HG02642 (cell line): ENCODE data around the gene INHBA.

Experiments used
- ATAC-seq: cut with Tn5 transposase; IDR thresholded peaks from one replicate; pipeline ENCODE4 v1.9.1; 2021; ENCODE audit warnings: mild to moderate bottlenecking; ENCODE audit not compliant: unreplicated experiment, poor library complexity

The INHBA gene

DNA sequence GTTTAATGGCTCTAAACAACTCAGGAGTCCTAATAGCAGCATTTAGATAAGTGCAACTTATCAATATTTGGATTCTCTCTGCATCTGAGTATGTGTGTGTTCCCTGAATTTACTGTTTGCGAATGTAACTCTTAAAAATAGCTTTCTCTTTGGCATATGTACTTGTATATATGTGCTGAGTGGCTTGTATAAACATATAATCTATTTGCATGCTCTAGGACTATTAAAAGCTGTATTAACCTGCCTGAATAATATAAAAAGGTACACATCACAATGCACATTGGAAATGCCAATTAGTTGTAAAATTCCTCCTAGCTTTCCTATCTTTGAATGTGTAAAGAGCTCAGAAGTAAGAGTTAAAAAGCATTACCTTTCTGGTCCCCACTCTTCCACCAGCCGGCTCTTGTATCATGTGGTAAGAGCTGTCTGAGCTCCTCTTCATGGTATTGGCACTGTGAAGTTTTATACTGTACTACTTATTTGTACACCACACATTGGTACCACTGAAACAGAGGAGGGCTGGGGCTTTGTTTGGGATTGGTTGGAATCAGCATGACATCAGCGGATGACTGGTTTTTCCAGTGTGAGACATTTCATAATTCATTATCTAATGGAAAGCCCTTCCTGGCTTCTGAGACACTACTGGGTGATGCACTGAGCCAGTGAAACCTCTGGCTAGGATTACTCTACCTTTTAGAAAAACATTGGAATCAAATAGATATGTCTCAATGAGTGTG, at the start of gene INHBA:
INHBA (minus strand) TSS at position 456 of the 737 bp plus-strand sequence. CDS start 2,716 bp downstream, outside the sequence.
- no peak for ATAC-seq

DNA sequence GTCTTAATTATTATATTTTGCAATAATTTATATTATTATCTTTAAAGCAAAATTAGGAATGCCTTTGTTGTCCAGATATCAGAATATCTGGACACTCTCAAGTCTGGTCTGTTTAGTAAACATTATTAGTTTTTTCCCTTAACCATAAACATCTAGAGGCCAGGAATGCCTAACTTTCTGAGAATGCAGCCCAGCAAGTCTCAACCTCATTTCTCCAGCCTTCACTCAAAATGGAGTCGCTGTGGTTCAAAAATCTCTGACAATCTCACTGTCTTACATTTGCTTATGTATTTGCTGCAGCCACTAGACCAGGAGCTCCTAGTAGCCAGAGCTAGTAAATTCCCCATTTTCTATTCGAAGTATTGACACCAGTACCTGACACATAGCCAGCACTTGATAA, 49.7 kb upstream of the INHBA start:
- ATAC-seq, result no peak

GRCh38 chr7:41750661-41751540, 48.0 kb upstream of the INHBA start:
- ATAC-seq, result no peak

DNA sequence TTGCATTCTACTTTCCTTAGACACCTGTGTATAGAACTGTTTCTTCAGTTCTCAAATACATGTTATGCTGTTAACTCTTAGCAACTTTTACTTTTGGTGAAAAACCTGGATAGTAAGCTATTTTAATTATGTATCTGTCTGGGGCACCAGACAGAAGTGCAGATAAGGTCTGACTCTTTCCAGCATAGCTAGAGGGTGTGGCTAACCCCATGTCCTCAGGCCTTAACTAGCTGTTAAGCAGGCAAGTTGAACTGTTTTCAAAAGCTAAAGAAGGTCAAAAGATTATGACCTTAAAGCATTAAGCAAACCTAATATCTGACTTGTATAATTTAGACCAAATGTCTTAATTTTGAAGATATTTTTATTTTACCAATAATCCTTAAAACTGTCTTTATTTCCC, 45.1 kb upstream of the INHBA start:
- no peak for ATAC-seq

GRCh38 chr7:41745451-41745850, 42.6 kb upstream of the INHBA start:
- no peak for ATAC-seq

GRCh38 chr7:41744161-41744560, 41.3 kb upstream of the INHBA start:
- no peak for ATAC-seq

DNA sequence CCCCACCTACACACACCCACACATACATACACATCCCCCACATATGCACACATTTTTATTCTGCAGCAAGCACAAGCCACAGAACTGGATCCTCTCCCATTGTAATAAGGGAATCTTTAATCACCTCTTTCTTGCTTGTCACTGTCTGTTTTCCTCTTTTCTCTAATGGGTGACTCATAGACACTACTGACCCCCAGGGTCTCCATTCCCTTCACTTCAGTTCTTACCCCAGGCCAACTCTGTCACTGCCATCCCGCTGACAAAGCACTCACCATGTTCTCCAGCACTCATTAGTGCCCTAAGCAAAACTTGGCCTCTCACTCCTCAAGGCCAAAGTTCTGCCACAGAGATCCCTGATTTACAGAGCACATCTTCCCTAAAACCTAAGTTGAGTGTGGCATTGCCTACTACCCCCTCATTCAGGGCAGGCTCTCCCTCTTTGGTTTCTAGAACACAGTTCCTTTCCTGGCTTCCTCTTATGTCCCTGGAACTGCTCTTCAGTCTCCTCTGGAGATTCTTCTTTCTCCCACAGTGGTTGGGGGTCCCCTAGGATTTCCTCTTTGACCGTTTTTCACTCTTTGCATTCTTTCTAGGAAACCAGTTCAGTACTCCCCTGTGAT, 39.6 kb upstream of the INHBA start:
- no peak for ATAC-seq

DNA sequence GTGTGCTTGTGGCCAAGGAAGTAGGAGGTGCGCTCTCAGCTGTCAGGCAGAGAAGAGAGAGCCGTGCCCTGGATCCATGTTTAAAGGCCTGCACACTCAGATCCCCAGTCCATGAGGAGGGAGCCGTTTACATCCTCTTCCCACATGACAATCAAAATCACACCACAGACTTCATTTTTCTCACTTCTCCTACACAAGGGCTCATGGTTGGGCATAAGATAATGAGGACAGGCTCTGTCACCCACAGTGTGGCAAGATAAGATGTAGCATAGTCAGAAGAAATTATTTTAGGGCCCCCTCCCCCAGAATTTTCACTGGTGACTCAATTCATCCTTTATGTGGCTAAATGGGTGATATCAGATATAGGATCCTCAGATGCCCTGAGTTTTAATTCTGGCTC, 35.9 kb upstream of the INHBA start:
- ATAC-seq, result no peak

- no peak for ATAC-seq
Observed at GRCh38 chr7:41738336-41738735, 35.4 kb upstream of the INHBA start.

DNA sequence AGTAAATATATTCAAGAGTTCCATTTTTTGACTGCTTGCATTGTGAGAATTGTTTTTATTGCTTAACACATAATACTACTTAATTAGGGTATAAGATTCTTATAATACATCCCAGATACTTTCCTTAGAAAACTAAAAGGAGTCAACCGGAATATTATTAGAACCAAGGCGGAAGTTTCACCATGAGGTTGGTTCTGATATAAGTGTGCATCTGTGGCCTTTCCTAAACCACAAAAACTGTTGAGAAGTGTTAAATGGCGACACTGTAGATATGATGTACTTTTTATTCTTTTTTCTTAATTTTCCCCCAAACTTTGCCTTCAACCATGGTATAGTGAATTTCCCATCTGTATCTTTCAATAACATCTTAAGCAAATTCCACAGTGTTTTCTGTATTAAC, 32.3 kb upstream of the INHBA start:
- no peak for ATAC-seq

DNA sequence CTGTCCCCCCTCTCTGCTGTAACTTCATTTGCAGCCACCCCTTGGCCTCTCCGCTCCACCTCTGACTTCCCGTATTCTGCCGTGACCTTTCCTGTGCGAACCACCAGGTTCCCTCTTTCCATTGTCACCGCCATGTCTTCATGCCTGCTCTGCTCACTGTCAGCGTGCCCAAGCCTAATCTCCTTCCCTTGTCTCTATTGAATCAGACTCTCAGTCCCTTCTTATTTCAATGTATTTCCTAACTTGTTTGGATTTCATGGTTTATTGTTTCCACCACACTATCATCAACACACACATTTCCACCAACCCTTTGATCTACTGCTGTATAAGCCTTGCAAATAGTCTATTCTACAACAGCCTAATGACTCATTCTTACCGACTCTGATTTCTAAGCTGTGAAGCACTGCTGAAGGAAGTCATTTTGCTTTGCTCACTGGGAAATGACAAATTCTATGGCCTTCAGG, 30.0 kb upstream of the INHBA start:
- ATAC-seq, result no peak

DNA sequence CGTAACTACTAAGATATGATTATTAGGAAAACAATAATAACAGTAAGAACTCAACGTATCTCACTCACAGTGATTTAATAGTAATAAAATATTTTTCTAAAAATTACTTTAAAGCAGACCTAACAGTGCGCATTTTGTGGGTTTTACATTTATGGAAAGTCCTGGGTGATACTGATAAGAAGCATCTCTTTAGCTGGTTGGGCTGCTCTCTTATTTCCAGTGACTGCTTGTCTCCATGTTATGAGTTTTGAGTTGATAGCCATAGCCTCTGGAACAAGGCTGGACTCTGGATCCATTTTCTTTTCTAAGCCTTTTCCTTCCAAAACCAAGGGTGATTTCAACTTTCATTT, 29.5 kb upstream of the INHBA start:
- ATAC-seq, result no peak

DNA sequence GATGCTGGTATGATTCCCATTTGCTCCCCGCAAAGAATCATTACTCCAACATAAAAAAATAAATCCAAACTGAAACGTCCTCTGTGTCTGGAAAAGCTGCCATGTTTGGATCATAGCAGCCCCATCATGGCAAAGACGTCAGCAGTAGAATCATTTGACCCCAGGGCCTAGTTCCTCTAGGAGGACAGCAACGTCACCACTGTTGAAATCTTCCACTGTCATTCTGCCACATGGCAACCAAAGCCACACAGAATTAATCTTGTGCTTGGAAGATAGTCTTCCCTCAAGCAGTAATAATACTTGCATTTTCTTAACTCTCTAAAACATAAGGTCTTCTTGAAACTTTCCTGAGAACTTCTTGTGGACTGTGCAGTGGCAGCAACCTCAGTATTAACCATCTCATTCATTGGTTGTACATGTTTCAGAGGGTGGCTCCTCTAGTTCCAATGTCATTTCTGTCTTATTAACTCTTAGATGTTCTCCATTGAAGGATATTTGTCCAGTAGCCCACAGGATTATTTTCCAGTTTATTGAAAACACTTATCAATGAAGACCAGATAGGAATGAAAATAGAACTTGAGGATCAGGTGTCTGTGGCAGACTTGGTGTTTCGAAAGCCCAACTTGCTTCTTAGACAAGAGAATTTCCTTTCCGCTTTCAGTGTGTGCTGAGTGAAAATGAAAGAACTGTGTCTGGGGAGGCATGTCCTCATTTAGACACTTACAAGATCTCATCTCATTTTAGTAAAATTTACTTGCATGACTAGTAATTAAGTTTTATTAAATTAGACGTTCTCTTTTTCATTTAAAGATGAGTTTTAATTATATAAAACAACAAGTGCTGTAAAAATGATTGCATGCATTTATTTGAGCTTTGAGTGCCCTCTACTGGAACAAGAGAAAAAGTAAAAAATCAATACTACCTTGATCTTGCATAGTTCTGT, 28.9 kb upstream of the INHBA start:
- ATAC-seq, result peak; percentile 97

DNA sequence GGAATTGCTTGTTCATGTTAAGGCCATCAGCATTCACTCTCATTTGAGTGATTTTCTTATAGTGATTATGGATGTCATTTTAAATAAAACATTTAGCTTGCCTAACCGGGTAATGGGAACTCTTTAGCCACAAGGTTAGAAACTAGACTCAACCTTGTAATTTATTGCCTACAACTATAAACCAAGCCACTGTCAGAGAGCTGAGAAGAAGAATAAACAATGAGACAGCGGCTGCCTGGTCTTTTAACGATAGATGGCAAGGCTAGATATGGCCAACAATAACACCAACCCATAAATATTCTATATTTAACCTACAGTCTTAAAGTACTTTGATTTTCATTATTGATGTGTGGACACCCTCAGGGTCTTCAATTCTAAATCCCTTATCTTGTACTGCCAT, 27.8 kb upstream of the INHBA start:
- no peak for ATAC-seq

DNA sequence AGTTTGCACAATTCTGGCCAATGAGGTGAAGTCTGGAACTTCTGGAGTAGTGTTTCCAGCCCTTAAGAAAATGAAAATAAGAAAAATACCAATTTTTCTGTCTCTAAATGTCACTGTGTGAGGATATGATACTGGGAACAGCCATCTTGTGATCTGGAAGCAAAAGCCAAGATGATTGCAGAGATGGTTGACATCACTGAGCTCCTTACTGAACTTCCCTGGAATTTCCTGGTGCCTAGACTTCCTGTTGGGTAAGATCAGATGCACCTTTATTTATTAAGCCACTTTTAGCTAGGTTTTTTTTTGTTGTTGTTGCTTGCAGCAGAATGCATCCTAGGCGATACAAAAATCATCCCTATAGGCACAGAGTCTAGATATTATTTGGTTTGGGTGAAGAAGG, 27.3 kb upstream of the INHBA start:
- ATAC-seq, result no peak

DNA sequence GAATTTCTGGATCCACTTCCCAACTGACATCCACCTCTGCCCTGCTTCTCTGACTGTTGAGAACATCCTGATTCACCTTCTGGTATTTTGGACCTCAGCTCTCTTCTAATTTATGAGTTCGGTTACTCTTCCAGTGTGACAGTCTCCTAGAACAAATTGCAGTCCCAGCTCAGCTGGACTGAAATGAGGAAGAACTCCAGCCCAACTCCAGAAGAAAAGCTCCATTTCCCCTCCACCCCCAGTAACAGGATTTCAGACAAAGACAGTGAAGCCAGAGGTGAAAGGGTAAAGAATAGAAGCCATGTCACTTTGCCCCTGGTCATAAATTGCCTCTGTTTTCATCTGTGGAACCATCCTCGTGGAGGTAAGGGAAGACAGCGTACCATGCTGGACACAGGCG, 26.2 kb upstream of the INHBA start:
- ATAC-seq, result no peak

- ATAC-seq, result no peak
Observed at GRCh38 chr7:41725013-41725412, 22.1 kb upstream of the INHBA start.

- ATAC-seq, result no peak
Observed at GRCh38 chr7:41720886-41721285, 18.0 kb upstream of the INHBA start.

DNA sequence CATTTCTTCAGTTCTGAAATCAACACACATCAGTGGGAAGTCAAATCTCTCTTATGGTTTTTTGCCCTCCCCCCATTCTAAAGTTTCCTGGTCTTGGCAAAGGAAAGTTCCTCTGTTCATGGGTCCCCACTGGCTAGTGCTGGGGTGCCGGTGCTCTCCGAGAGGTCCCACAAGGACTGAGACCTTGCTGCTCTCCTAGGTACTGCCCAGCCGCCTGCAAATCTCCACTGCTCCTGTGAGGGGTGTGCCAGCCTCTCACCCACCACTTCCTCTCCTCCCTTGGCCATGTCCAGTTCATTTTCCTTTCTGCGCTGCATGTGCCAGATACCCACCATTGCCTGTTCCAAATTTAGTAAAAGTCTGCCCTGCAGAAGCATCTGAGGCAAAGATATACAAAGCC, 17.2 kb upstream of the INHBA start:
- ATAC-seq, result no peak

GRCh38 chr7:41716691-41717090, 13.8 kb upstream of the INHBA start:
- ATAC-seq, result no peak
